ENCODE measurements around the gene TRIM74. TPM values are rescaled to one million over a fixed set of nuclear protein-coding genes. Genes with fewer than 3 reads are reported as not detected.
"Not testable (repeated sequence)": the region's sequence is repeated elsewhere in the genome, so short reads cannot be mapped to it uniquely, and the experiment has no call there.

Gene TRIM74
- total RNA-seq, 1 experiment from 2014 or later = 0.26 TPM

- not testable (repeated sequence) for H2BK12ac ChIP-seq (ENCODE audit: insufficient read length, low read depth, low read length); H4K8ac ChIP-seq (replicated peaks; ENCODE audit: insufficient read length, low read depth, low read length); H3K4me3 Mint-ChIP-seq; H3K4me2 ChIP-seq (ENCODE audit: insufficient read depth, insufficient read length, low read length); H3T11ph ChIP-seq (ENCODE audit: low read length); H3K9me3 ChIP-seq (ENCODE audit: control insufficient read depth, low read depth, low read length); H3K27ac Mint-ChIP-seq; H2BK15ac ChIP-seq (ENCODE audit: low read depth, low read length); H2BK20ac ChIP-seq (ENCODE audit: low read depth, low read length, poor library complexity, severe bottlenecking); H3K27ac ChIP-seq (ENCODE audit: insufficient read length, low read depth, low read length); H3K9me3 Mint-ChIP-seq; H4K5ac ChIP-seq (ENCODE audit: insufficient read length, low read depth, low read length); H3K79me1 ChIP-seq (ENCODE audit: insufficient read depth, low read depth, low read length, poor library complexity, severe bottlenecking); H4K91ac ChIP-seq (ENCODE audit: insufficient read length, low read depth, low read length); H3K18ac ChIP-seq (ENCODE audit: insufficient read length, low read depth, low read length); H2AK5ac ChIP-seq (ENCODE audit: insufficient read length, low read length); H3K79me2 ChIP-seq (ENCODE audit: insufficient read depth, low read length); H3K27me3 Mint-ChIP-seq (ENCODE audit: low read depth); H2AFZ ChIP-seq (ENCODE audit: low read length); H3K9ac ChIP-seq (ENCODE audit: extremely low read depth, insufficient read length, low read length); H2BK120ac ChIP-seq (ENCODE audit: low read depth, low read length, poor library complexity, severe bottlenecking); H3K4me1 Mint-ChIP-seq; H3K56ac ChIP-seq (ENCODE audit: insufficient read length, low read depth, low read length); H3K14ac ChIP-seq (ENCODE audit: insufficient read depth, low read length); H3K23ac ChIP-seq (ENCODE audit: insufficient read length, low read depth, low read length); H3K4ac ChIP-seq (ENCODE audit: low read depth, low read length); H3K23me2 ChIP-seq (ENCODE audit: insufficient read length, low read depth, low read length, poor library complexity, severe bottlenecking); H4K20me1 ChIP-seq (ENCODE audit: control insufficient read depth, insufficient read depth, insufficient read length); H2BK5ac ChIP-seq (ENCODE audit: insufficient read length, low read length); DNase-seq; H3K4me1 ChIP-seq (ENCODE audit: insufficient read depth, low read length); H3K27me3 ChIP-seq (ENCODE audit: insufficient read depth, low read length)
- peaks cover 2 to 19% (median 17%) of the 10 kb centered on the region in 3 experiments; a peak in 5 of 7 replicates for H3K36me3 Mint-ChIP-seq (ENCODE audit: insufficient read depth in 1 of 3, low read depth in 3 of 3)
- WGBS (ENCODE audit: extremely low coverage, insufficient read length, low lambda C conversion rate) = no CpG with 5 or more reads among the region's 6 CpGs
These were observed 19.6 kb downstream of the TRIM74 start for GRCh38 chr7:72949686-72950085.

- H2BK12ac ChIP-seq (ENCODE audit: insufficient read length, low read depth, low read length); H4K91ac ChIP-seq (ENCODE audit: insufficient read length, low read depth, low read length); H3K27me3 ChIP-seq (ENCODE audit: insufficient read depth, low read length); H3K79me2 ChIP-seq (ENCODE audit: insufficient read depth, low read length); H2BK120ac ChIP-seq (ENCODE audit: low read depth, low read length, poor library complexity, severe bottlenecking); H3K23me2 ChIP-seq (ENCODE audit: insufficient read length, low read depth, low read length, poor library complexity, severe bottlenecking); H3T11ph ChIP-seq (ENCODE audit: low read length); H3K14ac ChIP-seq (ENCODE audit: insufficient read depth, low read length); H3K23ac ChIP-seq (ENCODE audit: insufficient read length, low read depth, low read length); DNase-seq; H3K9me3 Mint-ChIP-seq; H4K20me1 ChIP-seq (ENCODE audit: control insufficient read depth, insufficient read depth, insufficient read length); H3K4me1 Mint-ChIP-seq; H3K4me3 Mint-ChIP-seq; H3K18ac ChIP-seq (ENCODE audit: insufficient read length, low read depth, low read length); H4K8ac ChIP-seq (replicated peaks; ENCODE audit: insufficient read length, low read depth, low read length); H4K5ac ChIP-seq (ENCODE audit: insufficient read length, low read depth, low read length); H2AFZ ChIP-seq (ENCODE audit: low read length); H3K79me1 ChIP-seq (ENCODE audit: insufficient read depth, low read depth, low read length, poor library complexity, severe bottlenecking); H3K9me3 ChIP-seq (ENCODE audit: control insufficient read depth, low read depth, low read length); H3K27ac Mint-ChIP-seq; H3K9ac ChIP-seq (ENCODE audit: extremely low read depth, insufficient read length, low read length); H2AK5ac ChIP-seq (ENCODE audit: insufficient read length, low read length); H3K4me1 ChIP-seq (ENCODE audit: insufficient read depth, low read length); H3K4me2 ChIP-seq (ENCODE audit: insufficient read depth, insufficient read length, low read length); H2BK5ac ChIP-seq (ENCODE audit: insufficient read length, low read length); H3K27me3 Mint-ChIP-seq (ENCODE audit: low read depth); H3K56ac ChIP-seq (ENCODE audit: insufficient read length, low read depth, low read length); H3K4ac ChIP-seq (ENCODE audit: low read depth, low read length); H3K27ac ChIP-seq (ENCODE audit: insufficient read length, low read depth, low read length); H2BK20ac ChIP-seq (ENCODE audit: low read depth, low read length, poor library complexity, severe bottlenecking); H2BK15ac ChIP-seq (ENCODE audit: low read depth, low read length): not testable (repeated sequence)
- WGBS (ENCODE audit: extremely low coverage, insufficient read length, low lambda C conversion rate) = no CpG with 5 or more reads among the region's 9 CpGs
- H3K36me3 Mint-ChIP-seq (ENCODE audit: insufficient read depth in 1 of 3, low read depth in 3 of 3) = peaks cover 2 to 20% (median 17%) of the 10 kb centered on the region in 3 experiments; a peak in 5 of 7 replicates
These were observed 20.0 kb downstream of the TRIM74 start for GRCh38 chr7:72949276-72949675.

All from H9 (cell line).